Neural crest cell (in vitro differentiated cells): ENCODE results near the gene TMEM129. TPM values are rescaled to one million over a fixed set of nuclear protein-coding genes. Genes with fewer than 3 reads are reported as not detected.

ENCODE experiments used
- DNase-seq: peaks from one replicate; pipeline ENCODE4 v3.0.0; 2021; ENCODE audit warnings: low read depth, mixed read lengths, low spot score
- H3K27ac Mint-ChIP-seq: one replicate; pipeline ENCODE4 v1.8.0; 2021; ENCODE audit warnings: mild to moderate bottlenecking, mixed read lengths; ENCODE audit not compliant: unreplicated experiment
- H3K27me3 Mint-ChIP-seq: 2 replicates; pipeline ENCODE4 v1.8.0; 2021; ENCODE audit warnings: low read depth, mild to moderate bottlenecking, mixed read lengths
- H3K36me3 Mint-ChIP-seq: 2 replicates; pipeline ENCODE4 v1.8.0; 2021; ENCODE audit warnings: low read depth, mild to moderate bottlenecking, mixed read lengths
- H3K4me1 Mint-ChIP-seq: 2 replicates; pipeline ENCODE4 v1.8.0; 2021; ENCODE audit warnings: mixed read lengths
- H3K4me3 Mint-ChIP-seq: one replicate; pipeline ENCODE4 v1.8.0; 2021; ENCODE audit warnings: mild to moderate bottlenecking, mixed read lengths
- H3K9me3 Mint-ChIP-seq: 2 replicates; pipeline ENCODE4 v1.8.0; 2021; ENCODE audit warnings: mixed read lengths
- CTCF ChIP-seq: fragments of 200-600 bp; sonication (generic); conservative IDR thresholded peaks from 2 replicates; pipeline ENCODE4 v1.5.0; 2021; ENCODE audit warnings: antibody characterized with exemption, mild to moderate bottlenecking
- total RNA-seq: library from RNA; stranded (reverse); gene quantifications from 2 replicates; pipeline ENCODE4 v1.2.1, GENCODE V29; 2021

TMEM129 gene
- total RNA-seq, 1 donor from 2014 or later = 37.4 TPM

GRCh38 chr4:1767770-1768366, 46.7 kb upstream of the TMEM129 start:
- peak; percentile 61 for TF ChIP-seq CTCF
- no peaks in the 10 kb centered on the region for H3K9me3 Mint-ChIP-seq
- DNase-seq = peak; percentile 60
- H3K4me1 Mint-ChIP-seq = peaks cover 7% of the 10 kb centered on the region
- no peaks in the 10 kb centered on the region for H3K36me3 Mint-ChIP-seq
- peaks cover 8% of the 10 kb centered on the region for H3K27me3 Mint-ChIP-seq
- H3K27ac Mint-ChIP-seq = no peak overlapping the region
- peak overlapping the region; percentile 49 for H3K4me3 Mint-ChIP-seq

GRCh38 chr4:1767061-1767769, 46.1 kb upstream of the TMEM129 start:
- no peaks in the 10 kb centered on the region for H3K36me3 Mint-ChIP-seq
- peaks cover 7% of the 10 kb centered on the region for H3K4me1 Mint-ChIP-seq
- H3K4me3 Mint-ChIP-seq = no peak overlapping the region

GRCh38 chr4:1766106-1767060, 45.3 kb upstream of the TMEM129 start:
- Mint-ChIP-seq H3K9me3 (no peaks in the 10 kb centered on the region), H3K4me1 (peaks cover 7% of the 10 kb centered on the region), H3K27ac (no peak overlapping the region), H3K27me3 (peaks cover 8% of the 10 kb centered on the region), H3K4me3 (peak overlapping the region; percentile 31), H3K36me3 (no peaks in the 10 kb centered on the region)
- DNase-seq = peak; percentile 52
- TF ChIP-seq CTCF = no peak

More at GRCh38 chr4:1767061-1767769, 46.1 kb upstream of the TMEM129 start:
- Mint-ChIP-seq H3K27me3 (peaks cover 8% of the 10 kb centered on the region), H3K9me3 (no peaks in the 10 kb centered on the region), H3K27ac (no peak overlapping the region)
- peak; percentile 51 for DNase-seq
- no peak for TF ChIP-seq CTCF

GRCh38 chr4:1765409-1766072, 44.4 kb upstream of the TMEM129 start:
- Mint-ChIP-seq H3K4me3 (no peak overlapping the region), H3K9me3 (no peaks in the 10 kb centered on the region), H3K4me1 (peaks cover 7% of the 10 kb centered on the region), H3K36me3 (no peaks in the 10 kb centered on the region), H3K27ac (peak overlapping the region; percentile 67), H3K27me3 (peaks cover 8% of the 10 kb centered on the region)
- no peak for TF ChIP-seq CTCF
- DNase-seq = no peak

GRCh38 chr4:1764670-1765069, 43.5 kb upstream of the TMEM129 start:
- no peak overlapping the region for H3K4me3 Mint-ChIP-seq
- peaks cover 12% of the 10 kb centered on the region for H3K4me1 Mint-ChIP-seq
- no peak for DNase-seq
- TF ChIP-seq CTCF = no peak
- no peak overlapping the region for H3K27ac Mint-ChIP-seq
- peaks cover 8% of the 10 kb centered on the region for H3K27me3 Mint-ChIP-seq
- H3K9me3 Mint-ChIP-seq = no peaks in the 10 kb centered on the region
- no peaks in the 10 kb centered on the region for H3K36me3 Mint-ChIP-seq
